Activated naive CD8-positive, alpha-beta T cell treated with anti-CD3 and anti-CD28 coated beads for 36 hours (primary cell): Measurements from ENCODE around the gene DMRT3. TPM values are rescaled to one million over a fixed set of nuclear protein-coding genes. Genes with fewer than 3 reads are reported as not detected.

Source experiments
- DNase-seq: peaks from one replicate; pipeline ENCODE4 v3.0.0; 2021
- H3K27ac Mint-ChIP-seq: one replicate; pipeline ENCODE4 v1.8.0; 2022; ENCODE audit warnings: mild to moderate bottlenecking, moderate library complexity, mixed read lengths
- H3K27me3 Mint-ChIP-seq: one replicate; pipeline ENCODE4 v1.8.0; 2022; ENCODE audit warnings: mild to moderate bottlenecking, mixed read lengths
- H3K36me3 Mint-ChIP-seq: one replicate; pipeline ENCODE4 v1.8.0; 2021; ENCODE audit warnings: mild to moderate bottlenecking, mixed read lengths
- H3K4me1 Mint-ChIP-seq: one replicate; pipeline ENCODE4 v1.8.0; 2021; ENCODE audit warnings: mixed read lengths
- H3K4me3 Mint-ChIP-seq: one replicate; pipeline ENCODE4 v1.8.0; 2022; ENCODE audit warnings: mild to moderate bottlenecking, moderate library complexity, mixed read lengths
- H3K9me3 Mint-ChIP-seq: one replicate; pipeline ENCODE4 v1.8.0; 2022; ENCODE audit warnings: mixed read lengths
- total RNA-seq, 2 experiments: library from RNA; stranded (reverse); gene quantifications; one replicate each; pipeline ENCODE4 v1.2.3, GENCODE V29; 2021

DMRT3 gene, protein sequence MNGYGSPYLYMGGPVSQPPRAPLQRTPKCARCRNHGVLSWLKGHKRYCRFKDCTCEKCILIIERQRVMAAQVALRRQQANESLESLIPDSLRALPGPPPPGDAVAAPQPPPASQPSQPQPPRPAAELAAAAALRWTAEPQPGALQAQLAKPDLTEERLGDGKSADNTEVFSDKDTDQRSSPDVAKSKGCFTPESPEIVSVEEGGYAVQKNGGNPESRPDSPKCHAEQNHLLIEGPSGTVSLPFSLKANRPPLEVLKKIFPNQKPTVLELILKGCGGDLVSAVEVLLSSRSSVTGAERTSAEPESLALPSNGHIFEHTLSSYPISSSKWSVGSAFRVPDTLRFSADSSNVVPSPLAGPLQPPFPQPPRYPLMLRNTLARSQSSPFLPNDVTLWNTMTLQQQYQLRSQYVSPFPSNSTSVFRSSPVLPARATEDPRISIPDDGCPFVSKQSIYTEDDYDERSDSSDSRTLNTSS
- not detected for total RNA-seq

DNA sequence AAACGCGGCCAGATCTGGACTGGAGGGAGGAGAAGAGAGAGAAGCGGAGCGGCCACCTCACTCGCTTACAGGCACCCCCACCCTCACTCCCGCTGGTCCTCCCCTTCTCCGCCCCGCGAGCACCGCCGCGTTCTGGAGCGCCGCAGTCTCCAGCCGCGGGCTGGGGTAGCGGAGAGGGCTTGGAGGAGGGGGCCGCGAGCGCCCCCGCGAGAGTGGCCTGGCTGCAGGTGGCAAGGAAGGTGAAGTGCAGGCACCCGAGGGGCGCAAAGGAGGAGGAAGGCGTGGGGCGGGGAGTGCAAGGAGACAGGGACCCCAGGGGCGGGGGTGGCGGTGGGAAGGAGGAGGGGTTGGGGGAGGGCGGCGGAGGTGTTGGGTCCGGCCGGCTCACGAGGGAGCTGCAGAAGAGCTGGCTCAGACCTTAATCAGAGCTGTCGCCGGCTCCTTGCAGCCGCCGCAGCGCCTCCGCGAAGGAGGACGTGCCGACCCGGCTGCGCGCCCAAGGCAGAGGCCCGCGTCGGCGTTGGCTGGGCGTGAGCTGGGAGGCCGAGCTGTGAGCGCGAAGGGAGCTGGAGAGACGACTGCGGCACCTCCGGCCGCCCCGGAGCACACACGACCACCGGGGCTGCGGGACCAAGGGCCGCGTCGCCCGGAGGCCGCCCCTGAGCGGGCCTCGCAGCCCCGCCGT lies at the start of gene DMRT3:
Gene DMRT3 (plus strand): TSS at position 398 of the 685 bp plus-strand sequence. CDS start 347 bp downstream, outside the sequence.
- no peak within 1 kb of the TSS for H3K27ac Mint-ChIP-seq
- no peak within 1 kb of the TSS for H3K4me3 Mint-ChIP-seq
- peaks cover 89% of the 10 kb centered on the region for H3K27me3 Mint-ChIP-seq
- H3K36me3 Mint-ChIP-seq = no peaks in the 10 kb centered on the region
- H3K9me3 Mint-ChIP-seq = no peaks in the 10 kb centered on the region
- DNase-seq = no peak
- peaks cover 12% of the 10 kb centered on the region for H3K4me1 Mint-ChIP-seq

DNA sequence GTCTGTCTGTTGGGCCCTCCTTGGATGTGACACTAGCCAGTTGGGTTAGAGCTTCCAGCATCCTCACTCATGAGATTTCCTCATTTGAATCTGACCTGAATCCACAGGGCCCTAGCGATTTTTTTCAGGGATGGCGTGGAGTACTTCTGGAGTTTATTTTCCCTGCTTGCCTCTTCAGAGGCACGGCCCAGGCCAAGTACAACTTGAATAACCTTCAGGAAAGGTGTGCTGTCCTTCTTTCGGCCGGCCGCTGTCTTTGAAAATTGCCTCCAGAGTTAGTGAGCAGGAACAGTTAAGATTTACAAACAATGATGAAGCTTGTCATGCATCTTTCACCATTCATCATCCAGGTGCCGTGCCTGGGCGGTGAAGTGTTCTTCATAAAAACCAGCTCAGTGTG lies 49.5 kb upstream of the DMRT3 start:
- Mint-ChIP-seq H3K27ac (no peak overlapping the region), H3K4me3 (no peak overlapping the region), H3K27me3 (peaks cover 15% of the 10 kb centered on the region), H3K9me3 (no peaks in the 10 kb centered on the region), H3K4me1 (no peaks in the 10 kb centered on the region), H3K36me3 (no peaks in the 10 kb centered on the region)
- DNase-seq = no peak

DNA sequence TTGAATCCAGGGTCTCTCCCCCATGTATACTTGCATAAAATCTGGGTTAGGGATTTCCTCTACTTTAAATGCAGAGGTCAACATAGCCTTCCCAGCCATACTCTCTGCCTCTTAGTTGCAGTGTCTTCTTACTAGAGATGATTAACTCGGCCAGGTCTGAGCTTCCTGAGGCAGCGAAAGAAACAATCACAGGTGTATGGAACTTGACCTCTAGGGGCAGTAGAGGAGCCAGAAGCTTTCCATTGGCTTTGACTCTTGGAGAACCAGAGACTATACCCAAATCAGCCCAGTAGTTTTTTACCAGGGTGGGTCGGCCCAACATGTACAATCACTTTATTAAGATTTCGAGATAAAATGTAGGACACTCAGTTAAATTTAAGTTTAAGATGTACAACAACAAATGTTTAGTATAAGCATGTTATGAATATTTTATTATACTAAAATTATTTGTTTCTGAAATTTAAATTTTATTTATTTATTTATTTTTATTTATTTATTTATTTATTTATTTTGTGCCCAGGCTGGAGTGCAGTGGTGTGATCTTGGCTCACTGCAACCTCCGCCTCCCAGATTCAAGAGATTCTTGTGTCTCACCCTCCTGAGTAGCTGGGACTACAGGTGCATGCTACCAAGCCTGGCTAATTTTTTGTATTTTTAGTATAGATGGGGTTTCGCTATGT lies 48.0 kb upstream of the DMRT3 start:
- Mint-ChIP-seq H3K4me3 (no peak overlapping the region), H3K27me3 (peaks cover 15% of the 10 kb centered on the region), H3K9me3 (no peaks in the 10 kb centered on the region), H3K27ac (no peak overlapping the region), H3K36me3 (no peaks in the 10 kb centered on the region), H3K4me1 (no peaks in the 10 kb centered on the region)
- no peak for DNase-seq

DNA sequence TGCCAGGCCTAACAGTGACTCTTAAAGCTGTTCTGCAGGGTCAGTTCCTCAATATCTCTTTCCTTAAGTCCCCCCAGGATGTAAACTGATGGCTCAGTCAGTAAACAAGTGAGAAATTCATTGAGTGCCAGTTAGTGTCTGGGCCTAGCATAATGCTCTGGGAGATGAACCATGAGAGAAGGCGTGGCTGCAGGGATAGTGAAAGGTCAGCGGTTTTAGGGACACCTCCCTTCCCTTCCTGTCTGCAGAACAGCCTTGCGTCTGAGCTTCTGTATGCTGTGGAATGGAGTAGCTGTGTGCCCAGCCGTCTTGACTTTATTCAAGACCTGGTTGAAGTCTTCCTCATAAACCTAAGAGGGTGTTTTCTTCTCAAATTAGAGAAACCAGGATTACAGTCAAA lies 46.7 kb upstream of the DMRT3 start:
- no peaks in the 10 kb centered on the region for H3K36me3 Mint-ChIP-seq
- no peaks in the 10 kb centered on the region for H3K9me3 Mint-ChIP-seq
- no peak for DNase-seq
- peaks cover 23% of the 10 kb centered on the region for H3K27me3 Mint-ChIP-seq
- H3K4me1 Mint-ChIP-seq = no peaks in the 10 kb centered on the region
- no peak overlapping the region for H3K4me3 Mint-ChIP-seq
- no peak overlapping the region for H3K27ac Mint-ChIP-seq

DNA sequence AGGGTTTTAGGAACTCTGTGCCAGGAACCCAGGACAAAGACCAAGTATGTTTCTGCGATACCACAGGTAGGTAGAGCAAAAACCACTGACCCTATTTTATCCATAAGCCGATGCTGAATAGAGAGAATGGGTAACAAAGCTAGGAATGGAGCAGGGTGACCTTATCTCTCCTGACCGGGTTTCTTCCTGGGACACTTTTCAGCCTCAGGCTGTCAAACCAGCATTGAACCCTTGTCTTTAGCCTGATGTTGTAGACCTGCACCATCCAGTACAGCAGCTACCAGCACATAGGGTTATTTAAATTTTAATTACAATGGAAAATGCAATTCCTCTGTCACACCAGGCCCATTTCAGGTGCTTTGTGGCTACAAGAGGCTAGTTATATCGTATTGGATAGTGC lies 43.1 kb upstream of the DMRT3 start:
- Mint-ChIP-seq H3K9me3 (peaks cover 4% of the 10 kb centered on the region), H3K36me3 (no peaks in the 10 kb centered on the region), H3K4me1 (no peaks in the 10 kb centered on the region), H3K4me3 (no peak overlapping the region), H3K27ac (no peak overlapping the region), H3K27me3 (peaks cover 28% of the 10 kb centered on the region)
- DNase-seq = no peak

DNA sequence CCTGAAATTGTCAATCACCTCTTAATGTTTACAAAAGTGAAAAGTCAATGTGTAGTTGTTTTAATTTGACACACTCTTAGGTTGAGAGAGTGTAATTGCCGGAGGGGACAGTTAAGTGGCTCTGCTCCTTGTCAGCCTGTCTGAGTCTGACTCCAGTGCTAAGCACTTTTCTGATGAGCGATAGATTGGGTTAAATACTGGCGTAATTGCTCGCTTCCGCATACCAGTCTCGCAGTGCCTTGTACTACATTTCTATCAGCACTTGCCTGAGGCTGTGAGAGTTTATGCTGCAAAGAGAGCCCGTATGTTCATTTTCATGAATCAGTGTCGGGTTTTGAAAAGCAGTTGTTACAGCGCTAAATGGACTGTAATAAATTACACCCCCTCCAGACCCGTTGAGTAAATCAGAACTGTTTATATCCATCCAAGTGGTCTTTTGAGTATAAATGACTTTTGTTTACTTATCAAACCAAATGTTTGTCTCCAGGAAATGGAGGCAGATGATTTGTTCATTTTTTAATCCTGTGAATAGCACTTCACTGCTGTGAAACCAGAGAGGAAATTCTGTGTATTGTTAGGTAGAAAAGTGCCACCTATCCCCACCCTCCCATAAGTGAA lies 41.0 kb upstream of the DMRT3 start:
- H3K27me3 Mint-ChIP-seq = peaks cover 41% of the 10 kb centered on the region
- H3K4me3 Mint-ChIP-seq = no peak overlapping the region
- H3K9me3 Mint-ChIP-seq = peaks cover 9% of the 10 kb centered on the region
- DNase-seq = no peak
- no peak overlapping the region for H3K27ac Mint-ChIP-seq
- H3K36me3 Mint-ChIP-seq = no peaks in the 10 kb centered on the region
- no peaks in the 10 kb centered on the region for H3K4me1 Mint-ChIP-seq

DNA sequence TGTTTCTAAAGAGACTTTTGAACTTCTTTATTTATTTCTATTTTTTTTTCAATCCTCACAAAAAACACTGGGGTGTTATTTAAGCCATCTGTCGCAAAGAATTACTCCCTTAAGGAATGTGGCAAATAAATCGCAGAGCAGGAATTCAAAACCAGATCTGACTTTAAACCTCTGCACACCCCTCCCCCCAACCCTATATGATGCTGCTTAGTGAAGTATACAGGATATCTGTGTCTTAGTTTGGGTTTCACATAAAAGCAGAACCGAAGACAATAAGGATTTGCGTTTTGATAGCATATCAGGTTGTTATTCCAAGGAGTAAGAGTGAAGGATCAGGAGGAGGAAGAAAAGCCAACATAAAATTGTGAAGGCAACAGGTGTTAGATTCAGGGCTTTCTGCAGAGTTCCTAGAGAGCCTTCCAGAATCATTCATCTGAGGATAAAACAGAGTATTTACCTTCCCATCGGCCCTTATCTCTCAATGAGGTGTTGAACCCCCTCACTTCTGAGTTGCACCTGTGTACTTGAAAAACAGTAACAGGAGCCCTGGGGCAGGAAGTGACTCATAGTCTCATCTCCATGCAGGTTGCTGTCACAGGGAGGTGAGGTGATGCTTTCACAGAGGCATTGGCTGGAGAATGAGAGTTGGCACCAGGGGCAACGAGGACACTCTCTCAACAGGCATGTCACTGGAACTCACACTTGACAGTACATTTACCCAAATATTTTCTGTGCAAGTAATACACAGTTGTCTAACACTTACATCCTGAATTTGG lies 33.5 kb upstream of the DMRT3 start:
- no peak for DNase-seq
- Mint-ChIP-seq H3K27ac (no peak overlapping the region), H3K4me3 (no peak overlapping the region), H3K27me3 (peaks cover 59% of the 10 kb centered on the region), H3K4me1 (no peaks in the 10 kb centered on the region), H3K36me3 (no peaks in the 10 kb centered on the region), H3K9me3 (peaks cover 7% of the 10 kb centered on the region)

DNA sequence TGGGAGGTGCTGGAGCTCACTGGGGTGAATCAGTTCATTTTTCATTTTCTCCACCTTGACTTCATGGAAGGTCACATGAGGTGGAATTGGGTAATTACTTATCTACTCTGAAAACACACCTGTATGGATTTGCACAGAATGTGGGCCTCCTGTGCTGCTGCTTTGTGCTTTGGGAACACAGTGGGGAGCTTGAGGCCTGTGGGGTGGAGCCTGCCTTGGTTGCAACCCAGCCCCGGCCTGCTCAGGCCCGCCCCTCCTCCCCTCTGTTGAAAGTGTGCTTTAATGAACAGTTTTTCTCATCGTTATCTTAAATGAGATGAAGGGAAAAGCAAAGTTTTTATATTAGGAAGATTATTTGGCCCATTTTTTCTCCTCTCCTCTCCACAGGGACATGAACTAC lies 28.5 kb upstream of the DMRT3 start:
- no peaks in the 10 kb centered on the region for H3K9me3 Mint-ChIP-seq
- no peak for DNase-seq
- no peaks in the 10 kb centered on the region for H3K4me1 Mint-ChIP-seq
- H3K27me3 Mint-ChIP-seq = peaks cover 61% of the 10 kb centered on the region
- no peaks in the 10 kb centered on the region for H3K36me3 Mint-ChIP-seq
- no peak overlapping the region for H3K4me3 Mint-ChIP-seq
- no peak overlapping the region for H3K27ac Mint-ChIP-seq

DNA sequence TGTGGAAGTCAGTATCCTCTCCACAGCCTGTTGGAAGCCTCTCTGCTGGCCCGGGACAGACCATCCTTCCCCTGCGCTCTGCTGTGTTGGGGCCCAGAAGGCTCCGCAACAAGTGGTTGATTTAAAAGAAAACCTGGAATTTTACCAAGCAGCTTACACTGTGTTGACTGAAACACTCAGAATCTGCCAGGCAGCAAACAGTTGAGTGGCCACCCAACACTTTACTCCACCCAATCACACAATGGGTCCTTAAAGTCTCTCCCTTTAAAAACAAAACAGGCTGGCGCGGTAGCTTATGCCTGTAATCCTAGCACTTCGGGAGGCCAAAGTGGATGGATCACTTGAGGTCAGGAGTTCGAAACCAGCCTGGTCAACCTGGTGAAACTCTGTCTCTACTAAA lies 28.0 kb upstream of the DMRT3 start:
- H3K27me3 Mint-ChIP-seq = peaks cover 56% of the 10 kb centered on the region
- H3K27ac Mint-ChIP-seq = no peak overlapping the region
- no peak overlapping the region for H3K4me3 Mint-ChIP-seq
- H3K4me1 Mint-ChIP-seq = no peaks in the 10 kb centered on the region
- H3K36me3 Mint-ChIP-seq = no peaks in the 10 kb centered on the region
- no peak for DNase-seq
- no peaks in the 10 kb centered on the region for H3K9me3 Mint-ChIP-seq

DNA sequence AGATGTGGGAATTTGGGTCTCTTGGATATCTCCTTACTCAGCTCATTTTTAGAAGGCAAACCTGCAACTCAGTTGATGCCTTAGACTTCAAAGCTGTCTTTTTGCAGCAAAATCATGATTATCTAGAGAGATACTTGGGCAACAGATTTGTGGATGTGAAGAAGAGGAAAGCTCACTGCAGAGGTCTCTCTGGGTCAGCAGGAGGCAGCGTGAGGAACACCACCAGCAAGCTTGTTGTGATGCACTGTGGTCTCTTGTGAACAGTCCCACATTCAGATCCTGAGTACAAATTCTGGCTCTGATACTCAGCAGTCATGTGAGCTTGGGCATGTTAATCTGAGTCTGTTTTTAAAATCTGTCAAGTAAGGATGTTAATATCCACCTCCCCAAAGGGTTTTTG lies 26.3 kb upstream of the DMRT3 start:
- no peaks in the 10 kb centered on the region for H3K4me1 Mint-ChIP-seq
- no peaks in the 10 kb centered on the region for H3K36me3 Mint-ChIP-seq
- H3K9me3 Mint-ChIP-seq = no peaks in the 10 kb centered on the region
- DNase-seq = no peak
- H3K27ac Mint-ChIP-seq = no peak overlapping the region
- H3K4me3 Mint-ChIP-seq = no peak overlapping the region
- H3K27me3 Mint-ChIP-seq = peaks cover 50% of the 10 kb centered on the region

DNA sequence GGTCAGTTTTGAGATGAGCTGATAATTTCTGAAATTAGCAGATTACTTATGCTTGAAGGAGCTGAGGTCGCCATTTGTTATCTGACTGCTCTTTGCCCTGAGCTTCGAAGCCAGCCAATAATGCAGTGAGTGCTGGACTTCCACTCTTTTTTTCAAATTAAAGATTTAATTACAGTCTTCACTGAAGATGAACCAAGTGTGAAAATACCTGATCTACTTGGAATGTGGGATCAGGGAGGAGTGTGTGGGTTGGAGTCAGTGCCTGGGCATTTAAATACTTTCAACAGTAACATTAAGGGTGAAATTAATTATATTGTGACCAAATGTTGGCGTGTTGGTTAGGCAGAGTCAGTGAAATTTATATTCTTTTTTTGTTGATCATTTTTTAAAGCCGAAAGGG lies 23.9 kb upstream of the DMRT3 start:
- H3K27me3 Mint-ChIP-seq = peaks cover 34% of the 10 kb centered on the region
- H3K4me1 Mint-ChIP-seq = no peaks in the 10 kb centered on the region
- no peak overlapping the region for H3K4me3 Mint-ChIP-seq
- H3K27ac Mint-ChIP-seq = no peak overlapping the region
- no peaks in the 10 kb centered on the region for H3K9me3 Mint-ChIP-seq
- H3K36me3 Mint-ChIP-seq = no peaks in the 10 kb centered on the region
- DNase-seq = no peak

DNA sequence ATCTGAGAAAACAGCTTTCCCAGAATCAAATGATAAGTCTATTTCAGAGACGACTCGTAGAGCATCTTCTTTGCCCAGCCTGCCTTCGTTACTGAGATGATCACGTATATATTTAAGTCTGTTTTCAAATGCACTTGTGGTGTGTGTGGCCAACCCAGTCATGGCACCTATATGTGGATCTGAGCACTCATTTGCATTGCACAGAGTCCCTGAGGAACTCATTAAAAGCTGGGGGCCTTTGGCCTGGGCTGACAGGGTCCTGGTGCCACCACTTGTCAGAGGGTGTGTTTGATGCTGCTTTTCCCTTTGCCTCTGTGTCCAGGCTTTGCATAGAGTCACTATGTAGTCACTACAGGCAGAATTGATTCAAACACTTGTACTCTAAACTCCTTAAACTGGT lies 17.4 kb upstream of the DMRT3 start:
- no peak for DNase-seq
- no peaks in the 10 kb centered on the region for H3K36me3 Mint-ChIP-seq
- H3K4me3 Mint-ChIP-seq = no peak overlapping the region

DNA sequence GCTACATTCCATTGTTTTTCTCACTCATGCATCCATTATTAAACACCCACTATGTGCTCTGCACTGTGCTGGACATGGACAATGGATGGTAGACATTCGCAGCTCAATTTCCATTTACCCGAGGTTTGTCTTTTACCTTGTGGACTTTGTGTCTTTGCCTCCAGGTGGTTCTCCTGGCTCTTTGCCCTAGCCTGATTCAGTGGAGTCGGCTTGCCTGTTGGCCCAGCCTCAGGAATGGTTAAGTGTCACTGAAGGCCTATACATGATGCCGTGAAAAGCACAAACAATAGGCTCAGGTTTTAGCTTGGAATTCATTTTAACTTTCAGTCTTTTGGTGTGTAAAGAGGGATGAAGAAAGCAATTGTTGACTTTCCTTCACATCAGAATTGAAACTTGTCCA lies 16.5 kb upstream of the DMRT3 start:
- DNase-seq = no peak
- no peak overlapping the region for H3K27ac Mint-ChIP-seq
- no peak overlapping the region for H3K4me3 Mint-ChIP-seq
- no peaks in the 10 kb centered on the region for H3K4me1 Mint-ChIP-seq
- H3K36me3 Mint-ChIP-seq = no peaks in the 10 kb centered on the region
- no peaks in the 10 kb centered on the region for H3K9me3 Mint-ChIP-seq
- peaks cover 50% of the 10 kb centered on the region for H3K27me3 Mint-ChIP-seq

More for the DNA sequence above, 17.4 kb upstream of the DMRT3 start:
- Mint-ChIP-seq H3K27me3 (peaks cover 43% of the 10 kb centered on the region), H3K27ac (no peak overlapping the region), H3K4me1 (no peaks in the 10 kb centered on the region), H3K9me3 (no peaks in the 10 kb centered on the region)

DNA sequence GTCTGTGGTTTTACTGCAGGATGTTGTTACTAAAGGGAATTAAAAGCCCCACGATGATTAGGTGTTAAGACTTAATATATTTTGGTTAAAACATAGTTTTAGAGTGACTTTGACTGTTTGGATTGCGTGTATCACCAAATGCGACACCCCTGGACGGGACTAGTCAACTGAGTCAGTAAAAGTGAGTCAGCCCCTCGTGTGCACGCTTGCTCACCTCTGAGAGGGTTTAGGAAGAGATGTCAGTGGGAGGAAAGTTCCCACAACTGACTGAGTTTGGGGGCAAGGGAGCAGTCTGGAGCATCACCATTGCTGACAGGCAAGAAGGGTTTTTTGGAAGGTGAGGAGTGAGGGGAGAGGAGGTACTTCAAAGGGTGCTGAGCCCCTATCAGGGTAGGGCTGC lies 14.4 kb upstream of the DMRT3 start:
- Mint-ChIP-seq H3K9me3 (no peaks in the 10 kb centered on the region), H3K27me3 (peaks cover 69% of the 10 kb centered on the region), H3K36me3 (no peaks in the 10 kb centered on the region), H3K4me3 (no peak overlapping the region), H3K27ac (no peak overlapping the region), H3K4me1 (no peaks in the 10 kb centered on the region)
- no peak for DNase-seq
